ENCODE results near the gene OR2T8. TPM values are rescaled to one million over a fixed set of nuclear protein-coding genes. Genes with fewer than 3 reads are reported as not detected.
"Not testable (repeated sequence)": the region's sequence is repeated elsewhere in the genome, so short reads cannot be mapped to it uniquely, and the experiment has no call there.

Gene OR2T8
- total RNA-seq, 2 experiments from 2014 or later = not detected

DNA sequence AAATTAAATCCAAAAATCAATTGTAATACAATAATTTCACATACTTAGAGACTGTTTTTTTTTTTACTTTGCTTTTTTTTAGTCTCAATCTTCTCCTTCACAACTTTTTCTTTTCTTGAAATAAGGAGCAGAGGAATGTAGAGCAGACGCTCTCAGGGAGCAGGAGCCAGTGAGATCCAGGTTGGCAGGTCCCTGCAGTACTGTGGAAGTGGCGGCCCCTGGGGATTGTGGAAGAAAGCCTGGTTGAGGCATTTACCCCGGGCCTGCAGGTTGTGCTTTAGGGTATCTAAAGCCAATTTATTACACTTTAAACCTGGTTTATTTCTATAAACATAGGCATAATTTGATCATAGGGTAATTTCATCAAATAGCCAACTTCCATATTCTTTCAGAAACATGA, 3.9 kb downstream of the OR2T8 start:
- H3K27me3 Mint-ChIP-seq (ENCODE audit: low read depth) = no peaks in the 10 kb centered on the region
- CTCF ChIA-PET = no interaction called here
- H3K9me3 Mint-ChIP-seq (ENCODE audit: insufficient read depth) = no peaks in the 10 kb centered on the region
- no peak overlapping the region for H3K27ac Mint-ChIP-seq
- H3K4me1 Mint-ChIP-seq (ENCODE audit: low read depth) = no peaks in the 10 kb centered on the region
- H3K4me3 Mint-ChIP-seq = no peak overlapping the region
- POLR2A ChIA-PET = no interaction called here
- no peaks in the 10 kb centered on the region for H3K36me3 Mint-ChIP-seq (ENCODE audit: low read depth)
- no peak for DNase-seq
- ATAC-seq = no peak

GRCh38 chr1:247924868-247925267, 4.8 kb downstream of the OR2T8 start, which contains the start of gene OR2AJ1:
Gene OR2AJ1 (plus strand): TSS chr1:247924889. CDS start chr1:247933769, 8,880 bp downstream.
- POLR2A ChIA-PET = no interaction called here
- H3K4me3 Mint-ChIP-seq = no peak within 1 kb of the TSS
- CTCF ChIA-PET = no interaction called here

GRCh38 chr1:247933989-247934388, 13.9 kb downstream of the OR2T8 start:
- ATAC-seq (no peak), DNase-seq (no peak)
- H3K36me3 Mint-ChIP-seq (ENCODE audit: low read depth) = no peaks in the 10 kb centered on the region
- no peak overlapping the region for H3K27ac Mint-ChIP-seq
- no peaks in the 10 kb centered on the region for H3K9me3 Mint-ChIP-seq (ENCODE audit: insufficient read depth)
- ChIA-PET CTCF (no interaction called here), POLR2A (no interaction called here)
- no peaks in the 10 kb centered on the region for H3K4me1 Mint-ChIP-seq (ENCODE audit: low read depth)
- no peaks in the 10 kb centered on the region for H3K27me3 Mint-ChIP-seq (ENCODE audit: low read depth)
- no peak overlapping the region for H3K4me3 Mint-ChIP-seq

More at GRCh38 chr1:247924868-247925267, 4.8 kb downstream of the OR2T8 start, which contains the start of gene OR2AJ1:
- Mint-ChIP-seq H3K4me1 (ENCODE audit: low read depth) (no peaks in the 10 kb centered on the region), H3K9me3 (ENCODE audit: insufficient read depth) (no peaks in the 10 kb centered on the region), H3K27ac (no peak within 1 kb of the TSS), H3K36me3 (ENCODE audit: low read depth) (no peaks in the 10 kb centered on the region), H3K27me3 (ENCODE audit: low read depth) (no peaks in the 10 kb centered on the region)
- DNase-seq = no peak
- no peak for ATAC-seq

DNA sequence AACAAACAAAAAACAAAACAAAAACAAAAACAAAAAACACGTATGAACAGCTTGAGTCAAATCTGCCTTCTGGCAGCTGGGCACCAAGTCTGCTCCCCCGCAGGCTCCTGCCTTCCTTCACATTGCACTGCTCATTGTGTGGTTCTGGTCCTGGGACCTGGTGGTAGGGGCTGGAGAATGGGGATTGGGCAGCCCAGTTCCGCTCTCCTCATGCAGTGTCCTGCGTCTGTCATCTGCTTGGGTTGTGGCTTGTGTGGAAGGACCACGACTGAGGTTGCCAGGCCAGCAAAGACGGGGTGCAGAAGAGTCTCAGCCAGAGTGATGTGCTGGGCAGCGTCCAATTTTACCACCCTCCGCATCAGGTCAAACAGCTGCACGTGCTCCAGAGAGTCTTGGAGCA, 15.7 kb downstream of the OR2T8 start:
- Mint-ChIP-seq H3K27me3 (ENCODE audit: low read depth) (no peaks in the 10 kb centered on the region), H3K4me1 (ENCODE audit: low read depth) (no peaks in the 10 kb centered on the region), H3K9me3 (ENCODE audit: insufficient read depth) (no peaks in the 10 kb centered on the region), H3K36me3 (ENCODE audit: low read depth) (no peaks in the 10 kb centered on the region), H3K27ac (no peak overlapping the region), H3K4me3 (no peak overlapping the region)
- ATAC-seq (no peak), DNase-seq (no peak)
- CTCF ChIA-PET = no interaction called here
- POLR2A ChIA-PET = no interaction called here

GRCh38 chr1:247936415-247936814, 16.4 kb downstream of the OR2T8 start:
- H3K27ac Mint-ChIP-seq = no peak overlapping the region

DNA sequence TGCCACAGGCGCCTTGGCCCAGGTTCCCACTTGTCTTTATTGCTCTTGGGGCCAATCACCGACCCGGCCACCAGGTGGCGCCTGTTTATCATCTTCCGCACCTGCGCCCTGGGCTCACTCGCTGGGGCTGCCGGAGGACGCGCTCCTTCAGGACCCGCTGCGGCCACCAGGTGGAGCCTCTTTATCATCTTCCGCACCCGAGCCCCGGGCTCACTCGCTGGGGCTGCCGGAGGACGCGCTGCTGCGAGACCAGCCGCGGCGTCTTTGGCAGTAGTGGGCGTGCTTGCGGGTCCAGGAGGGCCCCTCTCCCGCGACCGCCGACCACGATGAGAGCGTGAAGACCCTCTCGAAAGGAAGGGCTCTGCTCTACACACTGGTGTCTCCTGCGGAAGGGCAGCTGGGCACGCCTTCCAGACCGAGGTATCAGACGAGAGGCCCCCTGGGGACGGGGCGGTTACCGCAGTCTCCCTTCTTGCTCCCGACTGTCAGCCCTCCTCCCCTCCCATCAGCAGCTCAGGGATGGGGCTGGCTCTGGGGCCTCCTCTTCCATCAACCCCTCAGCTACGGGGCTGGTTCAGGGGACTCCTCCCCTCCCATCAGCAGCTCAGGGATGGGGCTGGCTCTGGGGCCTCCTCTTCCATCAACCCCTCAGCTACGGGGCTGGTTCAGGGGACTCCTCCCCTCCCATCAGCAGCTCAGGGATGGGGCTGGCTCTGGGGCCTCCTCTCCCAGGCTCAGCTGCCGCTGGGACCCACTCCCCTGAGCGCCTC, 17.1 kb downstream of the OR2T8 start:
- Mint-ChIP-seq H3K27ac (peak overlapping the region; percentile 71), H3K4me3 (peak overlapping the region; percentile 82)
- ChIA-PET CTCF (interaction anchor here (0.6 to 1.8 kb wide), 8 partner anchors 10 to 525 kb away, joined by 3 to 11 read pairs (median 3); no protein-coding TSS in a partner anchor), POLR2A (interaction anchor here (1.1 kb wide), 1 partner anchor 727 kb away, joined by 3 read pairs; no protein-coding TSS in a partner anchor)
- H3K4me1 Mint-ChIP-seq (ENCODE audit: low read depth); H3K9me3 Mint-ChIP-seq (ENCODE audit: insufficient read depth); H3K27me3 Mint-ChIP-seq (ENCODE audit: low read depth); H3K36me3 Mint-ChIP-seq (ENCODE audit: low read depth): not testable (repeated sequence)
- ATAC-seq = peak; percentile 99
- DNase-seq = peak; percentile 95

More at GRCh38 chr1:247936415-247936814, 16.4 kb downstream of the OR2T8 start:
- Mint-ChIP-seq H3K27me3 (ENCODE audit: low read depth) (no peaks in the 10 kb centered on the region), H3K9me3 (ENCODE audit: insufficient read depth) (no peaks in the 10 kb centered on the region), H3K36me3 (ENCODE audit: low read depth) (no peaks in the 10 kb centered on the region), H3K4me1 (ENCODE audit: low read depth) (no peaks in the 10 kb centered on the region), H3K4me3 (no peak overlapping the region)
- no peak for DNase-seq
- no peak for ATAC-seq
- ChIA-PET POLR2A (no interaction called here), CTCF (interaction anchor here (0.8 to 1.8 kb wide), 3 partner anchors 9 to 167 kb away, joined by 3 to 11 read pairs (median 4); no protein-coding TSS in a partner anchor)

DNA sequence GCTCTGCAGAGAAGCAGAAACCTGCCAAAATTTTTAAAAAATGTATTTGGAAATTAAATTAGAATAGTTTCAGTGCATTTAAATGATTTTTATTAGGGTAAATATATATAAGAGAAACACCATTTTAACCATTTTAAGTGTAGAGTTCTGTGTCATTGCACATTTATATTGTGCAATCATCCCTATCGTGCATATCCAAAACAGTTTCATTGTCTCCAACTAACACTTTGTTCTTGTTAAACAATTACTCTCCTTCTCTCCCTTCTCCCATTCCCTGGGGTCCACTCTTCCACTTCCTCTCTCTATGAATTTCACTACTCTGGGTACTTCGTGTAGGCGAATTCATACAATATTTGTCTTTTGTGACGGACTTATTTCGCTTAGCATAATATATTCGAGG, 22.6 kb downstream of the OR2T8 start:
- DNase-seq (no peak), ATAC-seq (no peak)
- Mint-ChIP-seq H3K27ac (no peak overlapping the region), H3K36me3 (ENCODE audit: low read depth) (no peaks in the 10 kb centered on the region), H3K9me3 (ENCODE audit: insufficient read depth) (no peaks in the 10 kb centered on the region), H3K27me3 (ENCODE audit: low read depth) (no peaks in the 10 kb centered on the region), H3K4me3 (no peak overlapping the region), H3K4me1 (ENCODE audit: low read depth) (no peaks in the 10 kb centered on the region)
- ChIA-PET CTCF (no interaction called here), POLR2A (no interaction called here)

GRCh38 chr1:247948558-247948957, 28.5 kb downstream of the OR2T8 start, which contains the start of gene OR2L8:
Gene OR2L8 (plus strand): TSS chr1:247948858. CDS start chr1:247948858, 0 bp downstream.
- ChIA-PET CTCF (no interaction called here), POLR2A (no interaction called here)
- no peak within 1 kb of the TSS for H3K4me3 Mint-ChIP-seq
- no peak for ATAC-seq
- no peaks in the 10 kb centered on the region for H3K27me3 Mint-ChIP-seq (ENCODE audit: low read depth)
- DNase-seq = no peak
- H3K4me1 Mint-ChIP-seq (ENCODE audit: low read depth) = no peaks in the 10 kb centered on the region
- H3K27ac Mint-ChIP-seq = no peak within 1 kb of the TSS
- no peaks in the 10 kb centered on the region for H3K9me3 Mint-ChIP-seq (ENCODE audit: insufficient read depth)
- H3K36me3 Mint-ChIP-seq (ENCODE audit: low read depth) = no peaks in the 10 kb centered on the region

DNA sequence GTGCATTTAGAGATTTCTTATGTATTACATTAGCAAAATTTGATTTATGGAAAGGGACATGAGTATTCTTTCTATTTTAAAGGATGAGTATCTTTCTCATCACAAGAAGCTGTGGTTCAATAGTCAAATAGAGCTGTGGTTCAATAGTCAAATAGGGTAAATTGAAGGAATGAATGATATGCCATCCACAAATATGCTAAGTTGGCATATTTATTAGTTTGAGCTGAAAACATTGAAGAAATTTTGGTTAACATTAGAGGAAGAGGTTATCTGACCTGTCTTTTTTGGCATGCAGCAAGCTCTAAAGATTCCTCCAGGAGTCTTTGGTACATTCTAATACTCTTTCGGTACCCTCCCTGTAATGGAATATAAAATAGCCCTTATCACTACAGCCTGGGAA, 33.4 kb downstream of the OR2T8 start:
- no peaks in the 10 kb centered on the region for H3K9me3 Mint-ChIP-seq (ENCODE audit: insufficient read depth)
- no peaks in the 10 kb centered on the region for H3K36me3 Mint-ChIP-seq (ENCODE audit: low read depth)
- CTCF ChIA-PET = no interaction called here
- POLR2A ChIA-PET = no interaction called here
- no peaks in the 10 kb centered on the region for H3K4me1 Mint-ChIP-seq (ENCODE audit: low read depth)
- H3K27me3 Mint-ChIP-seq (ENCODE audit: low read depth) = no peaks in the 10 kb centered on the region
- DNase-seq (no peak), ATAC-seq (no peak)
- no peak overlapping the region for H3K4me3 Mint-ChIP-seq
- H3K27ac Mint-ChIP-seq = no peak overlapping the region

DNA sequence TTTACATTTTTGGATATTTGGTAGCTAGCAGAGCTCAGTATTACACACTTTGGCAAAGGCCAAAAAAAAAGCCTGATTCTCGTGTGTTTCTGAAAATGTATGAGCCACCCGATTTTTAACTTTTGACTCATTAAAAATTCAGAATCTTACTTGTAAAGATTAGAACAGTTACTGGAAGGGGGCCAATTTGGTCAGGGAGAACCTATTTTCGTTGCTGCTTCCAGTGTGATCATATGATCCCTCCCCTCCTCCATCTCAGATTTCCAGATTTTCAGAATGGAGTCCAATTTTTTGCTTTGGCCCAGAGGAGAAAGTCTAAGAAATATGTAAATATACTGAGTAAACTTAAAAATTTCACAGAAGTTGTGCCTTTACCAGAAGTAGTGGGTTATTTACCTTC, 41.7 kb downstream of the OR2T8 start:
- ATAC-seq (no peak), DNase-seq (no peak)
- Mint-ChIP-seq H3K9me3 (ENCODE audit: insufficient read depth) (no peaks in the 10 kb centered on the region), H3K27ac (no peak overlapping the region), H3K4me1 (ENCODE audit: low read depth) (peaks cover 10% of the 10 kb centered on the region), H3K36me3 (ENCODE audit: low read depth) (no peaks in the 10 kb centered on the region), H3K4me3 (no peak overlapping the region), H3K27me3 (ENCODE audit: low read depth) (no peaks in the 10 kb centered on the region)
- POLR2A ChIA-PET = no interaction called here
- CTCF ChIA-PET = no interaction called here

DNA sequence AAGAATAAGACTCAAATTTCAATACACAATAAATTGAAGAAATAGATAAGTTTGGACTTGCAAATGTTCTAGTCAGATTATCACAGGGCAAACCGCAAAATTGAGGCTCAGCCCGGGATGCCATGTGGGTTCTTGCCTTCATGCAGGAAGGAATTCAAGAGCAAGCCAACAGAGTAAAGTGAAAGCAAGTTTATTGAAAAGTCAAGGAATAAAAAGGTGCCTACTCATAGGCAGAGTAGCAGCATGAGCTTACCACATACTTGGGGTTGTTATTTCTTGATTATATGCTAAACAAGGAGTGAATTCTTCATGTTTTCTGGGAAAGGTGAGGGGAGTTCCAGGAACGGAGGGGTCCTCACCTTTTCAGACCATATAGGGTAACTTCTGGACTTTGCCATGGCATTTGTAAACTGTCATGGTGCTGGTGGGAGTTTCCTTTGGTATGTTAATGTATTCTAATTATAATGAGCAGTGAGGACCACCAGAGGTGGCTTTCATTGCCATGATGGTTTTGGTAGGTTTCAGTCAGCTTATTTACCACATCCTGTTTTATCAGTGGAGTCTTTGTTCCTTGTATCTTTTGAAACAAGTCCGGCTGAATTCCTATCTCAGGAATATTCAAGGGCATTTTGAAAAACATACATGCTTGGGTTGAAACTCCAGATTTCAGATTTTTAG, 43.0 kb downstream of the OR2T8 start:
- ATAC-seq = no peak
- Mint-ChIP-seq H3K4me1 (ENCODE audit: low read depth) (peaks cover 10% of the 10 kb centered on the region), H3K27me3 (ENCODE audit: low read depth) (no peaks in the 10 kb centered on the region), H3K9me3 (ENCODE audit: insufficient read depth) (no peaks in the 10 kb centered on the region), H3K27ac (no peak overlapping the region), H3K4me3 (no peak overlapping the region), H3K36me3 (ENCODE audit: low read depth) (no peaks in the 10 kb centered on the region)
- ChIA-PET POLR2A (no interaction called here), CTCF (no interaction called here)
- DNase-seq = no peak

DNA sequence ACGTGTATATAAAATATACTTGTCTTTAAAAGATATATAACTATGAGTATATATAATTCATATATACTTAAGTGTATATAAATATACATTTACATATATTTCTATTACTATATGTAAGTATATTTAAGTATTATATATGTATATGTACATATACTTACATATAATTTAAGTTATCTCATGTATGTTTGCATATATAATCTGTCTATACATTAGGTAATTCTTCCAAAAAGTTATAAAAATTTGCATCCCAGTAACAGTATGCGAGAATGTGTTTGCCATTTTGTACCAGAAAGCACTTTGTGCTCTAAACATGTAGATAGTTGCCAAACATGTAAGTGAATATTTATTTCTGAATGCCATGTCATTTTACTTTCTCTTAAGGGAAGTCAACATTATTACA, 44.9 kb downstream of the OR2T8 start, which contains the start of gene OR2AK2:
TSS of gene OR2AK2 (plus strand) at position 301 of the 400 bp plus-strand sequence. CDS start 144 bp downstream, outside the sequence.
- POLR2A ChIA-PET = no interaction called here
- H3K4me1 Mint-ChIP-seq (ENCODE audit: low read depth) = peaks cover 10% of the 10 kb centered on the region
- CTCF ChIA-PET = no interaction called here

More for the DNA sequence above, 44.9 kb downstream of the OR2T8 start, which contains the start of gene OR2AK2:
- no peak for ATAC-seq
- Mint-ChIP-seq H3K27ac (no peak within 1 kb of the TSS), H3K27me3 (ENCODE audit: low read depth) (no peaks in the 10 kb centered on the region), H3K9me3 (ENCODE audit: insufficient read depth) (no peaks in the 10 kb centered on the region), H3K4me3 (no peak within 1 kb of the TSS), H3K36me3 (ENCODE audit: low read depth) (no peaks in the 10 kb centered on the region)
- no peak for DNase-seq
